Measurements from ENCODE around the gene SEPHS1. TPM values are rescaled to one million over a fixed set of nuclear protein-coding genes. Genes with fewer than 3 reads are reported as not detected.

The SEPHS1 gene
- polyA plus RNA-seq, 3 donors: 114 to 129 (median 127) TPM

GRCh38 chr10:13371897-13372470 lies 23.9 kb upstream of the SEPHS1 start:
- peak; percentile 86 for DNase-seq

- DNase-seq: no peak
Measured at GRCh38 chr10:13366891-13367290, 18.8 kb upstream of the SEPHS1 start.

GRCh38 chr10:13365831-13366230 lies 17.7 kb upstream of the SEPHS1 start:
- no peak for DNase-seq

GRCh38 chr10:13365243-13365642 lies 17.1 kb upstream of the SEPHS1 start:
- DNase-seq: no peak

GRCh38 chr10:13360587-13360986 lies 12.5 kb upstream of the SEPHS1 start:
- no peak for DNase-seq

- no peak for DNase-seq
Measured at GRCh38 chr10:13356392-13356791, 8.3 kb upstream of the SEPHS1 start.

- DNase-seq: no peak
Measured at GRCh38 chr10:13354783-13355182, 6.7 kb upstream of the SEPHS1 start.

GRCh38 chr10:13352519-13352918 lies 4.4 kb upstream of the SEPHS1 start:
- DNase-seq: no peak

- no peak for DNase-seq
Measured at GRCh38 chr10:13351340-13351915, 3.3 kb upstream of the SEPHS1 start.

GRCh38 chr10:13349463-13350274 lies 1.6 kb upstream of the SEPHS1 start:
- DNase-seq: peak; percentile 61

- peak; percentile 84 for DNase-seq
Measured at GRCh38 chr10:13347500-13348156, 465 bp downstream of the SEPHS1 start.

- peak; percentile 33 for DNase-seq
Measured at GRCh38 chr10:13347043-13347499, 1.0 kb downstream of the SEPHS1 start.

- peak; percentile 48 for DNase-seq
Measured at GRCh38 chr10:13346283-13347042, 1.6 kb downstream of the SEPHS1 start.

- DNase-seq: no peak
Measured at GRCh38 chr10:13340626-13341376, 7.3 kb downstream of the SEPHS1 start.

- no peak for DNase-seq
Measured at GRCh38 chr10:13340068-13340467, 8.0 kb downstream of the SEPHS1 start.

- no peak for DNase-seq
Measured at GRCh38 chr10:13338390-13339110, 9.5 kb downstream of the SEPHS1 start.

GRCh38 chr10:13337827-13338196 lies 10.3 kb downstream of the SEPHS1 start:
- DNase-seq: no peak

- no peak for DNase-seq
Measured at GRCh38 chr10:13337128-13337826, 10.8 kb downstream of the SEPHS1 start.

- no peak for DNase-seq
Measured at GRCh38 chr10:13335881-13336280, 12.2 kb downstream of the SEPHS1 start.

GRCh38 chr10:13334556-13334955 lies 13.5 kb downstream of the SEPHS1 start:
- DNase-seq: no peak

Measured in renal pelvis (tissue), 4 donors.